Coronary artery (tissue), 2 donors: ENCODE data around the gene CERKL.

Experiments used
- DNase-seq: peaks from one replicate; pipeline ENCODE4 v3.0.0-alpha.2; 2017; ENCODE audit warnings: low spot score
- H3K27ac ChIP-seq, 2 donors: fragments of 200-600 bp; sonication (generic); one replicate each; pipeline ENCODE4 v1.5.1; 2016 to 2019
- H3K4me3 ChIP-seq: fragments of 200-600 bp; sonication (generic); 2 replicates; pipeline ENCODE4 v1.5.1; 2016; ENCODE audit warnings: mild to moderate bottlenecking, moderate library complexity
- CTCF ChIP-seq: fragments of 200-600 bp; sonication (generic); IDR thresholded peaks from one replicate; pipeline ENCODE4 v1.5.1; 2019; ENCODE audit warnings: antibody characterized with exemption

Gene CERKL

GRCh38 chr2:181686576-181687185 is 29.8 kb upstream of the CERKL start:
- no peak for TF ChIP-seq CTCF
- no peak for DNase-seq
- no peak overlapping the region for H3K4me3 ChIP-seq
- no peak overlapping the region for H3K27ac ChIP-seq

- no peak for TF ChIP-seq CTCF
- no peak overlapping the region for H3K4me3 ChIP-seq
- DNase-seq, result no peak
- H3K27ac ChIP-seq, result no peak overlapping the region
These were observed 28.3 kb upstream of the CERKL start for GRCh38 chr2:181685150-181685688.

- Histone ChIP-seq H3K27ac (no peak overlapping the region), H3K4me3 (no peak overlapping the region)
- no peak for DNase-seq
- TF ChIP-seq CTCF, result no peak
These were observed 27.7 kb upstream of the CERKL start for GRCh38 chr2:181684454-181685149.

- Histone ChIP-seq H3K27ac (no peak overlapping the region), H3K4me3 (peak overlapping the region; percentile 57)
- TF ChIP-seq CTCF, result no peak
- no peak for DNase-seq
These were observed 26.9 kb upstream of the CERKL start for GRCh38 chr2:181683518-181684453.

GRCh38 chr2:181682795-181683517 is 26.1 kb upstream of the CERKL start:
- no peak for DNase-seq
- H3K4me3 ChIP-seq, result peak overlapping the region; percentile 57
- H3K27ac ChIP-seq, result no peak overlapping the region

More at GRCh38 chr2:181682795-181683517, 26.1 kb upstream of the CERKL start:
- TF ChIP-seq CTCF, result no peak
